CD4-positive, alpha-beta T cell treated with Interleukin-2 at 100 ng/mL for 4 hours (primary cell): Measurements from ENCODE around the gene CCSER2.
A peak's percentile ranks its signal among the peaks of the same experiment; 100 is the strongest.
"Not testable (repeated sequence)": the region's sequence is repeated elsewhere in the genome, so short reads cannot be mapped to it uniquely, and the experiment has no call there.

Source experiments
- DNase-seq: peaks from one replicate; pipeline ENCODE4 v3.0.0-alpha.2; 2020; ENCODE audit warnings: low spot score

Gene CCSER2

DNA sequence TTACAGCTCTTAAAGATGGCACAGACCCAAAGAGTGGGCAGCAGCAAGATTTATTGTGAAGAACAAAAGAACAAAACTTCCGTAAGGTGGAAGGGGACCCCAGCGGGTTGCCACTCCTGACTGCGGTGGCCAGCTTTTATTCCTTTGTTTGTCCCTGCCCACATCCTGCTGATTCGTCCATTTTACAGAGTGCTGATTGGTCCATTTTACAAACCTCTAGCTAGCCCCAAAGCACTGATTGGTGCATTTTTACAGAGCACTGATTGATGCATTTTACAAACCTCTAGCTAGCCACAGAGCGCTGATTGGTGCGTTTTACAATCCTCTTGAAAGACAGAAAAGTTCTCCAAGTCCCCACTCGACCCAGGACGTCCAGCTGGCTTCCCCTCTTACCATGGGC, 16.8 kb upstream of the CCSER2 start:
- no peak for DNase-seq

DNA sequence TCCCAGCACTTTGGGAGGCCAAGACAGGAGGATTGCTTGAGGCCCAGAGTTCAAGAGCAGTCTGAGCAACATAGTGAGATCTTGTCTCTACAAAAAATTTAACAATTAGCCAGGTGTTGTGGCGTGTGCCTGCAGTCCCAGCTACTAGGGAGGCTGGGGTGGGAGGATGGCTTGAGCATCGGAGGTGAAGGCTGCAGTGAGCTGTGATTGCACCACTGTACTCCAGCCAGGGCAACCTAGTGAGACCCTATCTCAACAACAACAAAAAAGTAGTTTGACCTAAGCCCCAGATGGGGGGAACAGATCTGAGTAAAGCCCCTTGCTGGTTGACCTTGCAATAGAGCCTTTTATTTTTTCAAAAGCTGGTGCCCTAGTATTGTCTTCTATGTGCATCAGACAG, 15.6 kb upstream of the CCSER2 start:
- DNase-seq, result no peak

DNA sequence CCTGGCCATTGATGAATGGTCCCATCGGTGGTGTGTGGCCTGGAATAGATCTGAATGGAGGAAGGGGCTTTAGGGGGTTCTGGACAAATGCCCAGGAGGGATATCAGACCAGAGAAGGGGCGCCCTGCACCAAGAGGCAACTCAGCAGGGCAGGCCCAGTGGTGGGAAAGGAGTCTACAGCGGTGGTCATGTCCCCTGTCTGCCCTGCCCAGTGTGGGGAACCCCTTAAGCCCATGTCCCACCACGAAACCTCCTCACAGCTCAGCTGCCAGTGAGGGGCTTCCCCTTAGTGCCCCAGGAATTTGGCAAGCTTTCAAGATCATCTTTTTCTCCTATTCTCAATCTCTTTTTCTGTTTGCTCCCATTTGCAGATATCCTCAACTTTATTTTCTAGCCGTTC, 14.1 kb upstream of the CCSER2 start:
- no peak for DNase-seq

DNA sequence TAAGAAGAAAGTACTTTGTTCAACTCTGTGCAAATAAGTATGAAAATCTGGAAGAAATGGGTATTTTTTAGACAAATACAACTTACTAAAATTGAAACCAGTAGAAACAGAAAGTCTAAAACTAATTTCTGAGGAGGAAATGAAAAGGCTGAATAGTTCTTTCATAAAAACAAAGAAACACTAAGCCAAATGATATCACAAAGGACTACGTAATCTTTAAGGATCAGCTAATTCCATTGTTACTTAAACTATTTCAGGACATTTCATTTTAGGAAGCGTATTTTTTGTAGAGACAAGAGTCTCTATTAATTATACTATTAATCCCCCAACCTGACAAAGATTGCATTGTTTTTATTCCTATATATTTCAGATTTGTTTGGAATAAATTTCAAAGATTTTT, 11.2 kb upstream of the CCSER2 start:
- DNase-seq, result no peak

DNA sequence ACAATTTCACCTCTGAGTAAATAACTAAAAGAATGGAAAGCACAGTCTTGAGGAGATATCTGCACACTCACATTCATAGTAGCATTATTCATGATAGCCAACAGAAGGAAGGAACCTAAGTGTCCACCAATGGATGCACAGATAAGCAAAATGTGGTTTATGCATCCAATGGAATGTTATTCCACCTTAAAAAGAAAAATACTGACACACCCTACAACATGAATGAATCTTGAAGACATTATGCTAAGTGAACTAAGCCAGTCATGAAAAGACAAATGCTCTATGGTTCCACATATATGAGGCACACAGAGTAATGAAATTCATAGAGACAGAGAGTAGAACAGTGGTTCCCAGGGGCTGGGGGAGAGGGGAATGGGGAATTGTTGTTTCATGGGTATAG, 6.5 kb upstream of the CCSER2 start:
- no peak for DNase-seq

DNA sequence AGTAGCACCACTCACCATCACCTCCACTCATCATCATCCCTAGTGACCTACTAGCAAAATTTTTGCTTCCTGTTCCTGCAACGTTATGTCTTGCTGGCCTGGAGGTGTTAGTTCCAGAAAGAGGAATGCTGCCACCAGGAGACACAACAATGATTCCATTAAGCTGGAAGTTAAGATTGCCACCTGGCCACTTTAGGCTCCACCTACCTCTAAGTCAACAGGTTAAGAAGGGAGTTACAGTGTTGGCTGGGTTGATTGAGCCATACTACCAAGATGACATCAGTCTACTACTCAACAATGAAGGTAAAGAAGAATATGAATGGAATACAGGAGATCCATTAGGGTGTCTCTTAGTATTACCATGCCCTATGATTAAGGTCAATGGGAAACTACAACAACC, 4.8 kb upstream of the CCSER2 start:
- not testable (repeated sequence) for DNase-seq

DNA sequence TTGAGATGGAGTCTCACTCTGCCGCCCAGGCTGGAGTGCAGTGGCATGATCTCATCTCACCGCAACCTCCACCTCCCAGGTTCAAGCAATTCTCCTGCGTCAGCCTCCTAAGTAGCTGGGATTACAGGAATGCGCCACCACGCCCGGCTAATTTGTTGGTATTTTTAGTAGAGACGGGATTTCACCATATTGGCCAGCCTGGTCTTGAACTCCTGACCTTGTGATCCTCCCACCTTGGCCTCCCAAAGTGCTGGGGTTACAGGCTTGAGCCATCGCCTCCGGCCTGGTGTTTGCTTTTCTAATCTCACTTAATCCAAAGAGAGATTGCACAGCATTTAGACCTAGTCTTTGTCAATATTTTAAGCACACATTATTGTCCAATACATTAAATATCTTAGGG, 1.4 kb upstream of the CCSER2 start:
- not testable (repeated sequence) for DNase-seq

DNA sequence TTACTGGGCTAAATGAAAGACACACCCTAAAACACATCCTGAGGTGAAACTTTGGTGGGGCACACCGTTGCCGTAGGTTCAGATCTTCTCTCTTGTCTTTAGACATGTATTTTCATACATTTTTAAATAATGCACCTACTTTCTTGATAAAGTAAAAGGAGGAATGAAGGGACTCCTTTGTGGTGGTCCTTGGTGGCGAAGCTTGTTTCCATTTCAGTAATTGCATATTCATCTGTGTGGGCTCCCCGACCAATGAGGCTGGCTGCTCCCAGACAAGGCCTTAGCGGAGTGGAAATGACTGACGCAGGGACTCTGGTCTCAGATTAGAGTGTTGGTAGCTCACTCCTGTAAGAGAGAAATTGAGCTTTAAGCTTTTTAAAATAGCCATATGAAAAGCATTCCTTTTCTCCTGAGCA, 815 bp downstream of the CCSER2 start:
- DNase-seq, result no peak

DNA sequence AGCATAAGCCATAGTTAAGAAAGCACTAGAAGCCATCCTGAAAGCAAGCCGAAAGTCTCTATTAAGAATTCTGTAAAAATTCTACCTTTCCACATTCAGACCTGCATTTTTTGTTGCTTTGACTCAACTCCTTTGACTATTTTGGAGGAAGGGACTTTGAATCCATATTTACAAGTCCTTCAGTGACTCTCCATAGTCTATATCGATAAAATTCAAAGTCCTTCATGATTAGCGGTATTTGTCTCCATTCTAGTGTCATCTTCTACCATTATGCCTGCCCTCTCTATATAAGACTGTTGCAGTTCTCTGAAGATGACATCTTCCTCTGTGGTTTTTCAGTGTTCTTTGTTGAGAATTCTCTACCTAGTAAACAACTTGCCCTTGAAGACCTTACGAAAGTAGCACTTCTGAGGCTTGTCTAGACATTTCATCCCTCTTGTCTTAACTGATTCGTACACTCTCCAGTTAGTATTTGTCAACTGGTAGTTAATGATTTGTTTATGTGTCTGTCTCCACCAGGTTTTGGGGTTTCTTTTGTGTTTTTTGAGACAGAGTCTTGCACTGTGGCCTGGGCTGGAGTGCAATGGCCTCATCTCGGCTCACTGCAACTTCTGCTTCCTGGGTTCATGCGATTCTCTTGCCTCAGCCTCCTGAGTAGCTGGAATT, 1.7 kb downstream of the CCSER2 start:
- DNase-seq, result peak; percentile 76

DNA sequence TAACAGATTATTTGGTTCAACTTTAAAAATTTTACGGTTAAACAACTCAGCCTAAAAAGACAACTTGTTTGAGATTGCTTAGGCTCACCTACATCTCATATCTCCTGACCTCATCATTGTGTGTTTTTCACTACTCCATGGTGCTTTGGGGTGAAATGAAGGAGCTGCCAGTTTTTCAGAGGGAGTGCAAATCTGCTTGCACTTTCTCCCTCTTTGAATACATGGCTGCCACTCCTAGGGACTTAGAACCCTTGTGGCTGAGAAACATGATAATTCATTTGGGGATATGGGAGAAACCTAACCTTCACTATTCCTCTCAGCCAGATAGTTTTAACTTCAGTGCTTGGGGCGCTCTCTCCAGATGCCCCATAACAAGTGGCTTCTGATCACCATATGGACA, 2.7 kb downstream of the CCSER2 start:
- DNase-seq, result no peak

DNA sequence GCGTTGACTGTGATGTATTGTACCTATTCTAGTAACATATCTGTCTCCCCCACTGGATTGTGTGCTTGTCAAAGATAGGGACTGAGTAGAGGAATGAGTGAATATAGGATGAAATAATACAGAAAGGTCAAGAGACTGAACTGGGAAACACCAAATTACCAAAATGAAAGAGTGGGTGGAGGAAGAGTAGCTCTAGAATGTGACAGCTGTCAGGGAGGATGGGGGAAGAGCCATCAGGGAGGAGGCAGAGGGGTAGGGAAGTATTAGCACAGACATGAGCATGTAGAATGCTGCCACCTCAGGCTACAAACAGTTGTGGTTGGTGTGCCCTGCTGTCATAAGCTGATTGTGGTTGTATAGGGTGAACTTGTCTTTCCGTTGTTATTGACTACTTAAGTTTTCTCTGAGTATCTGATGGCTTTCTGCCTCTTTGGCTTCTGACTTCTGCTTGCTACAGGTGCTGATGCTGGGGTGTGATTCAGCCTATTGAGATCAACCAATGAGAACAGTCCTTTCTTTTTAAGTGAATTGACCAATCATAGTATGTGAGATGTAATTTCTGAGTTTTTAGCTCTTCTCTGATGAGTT, 5.6 kb downstream of the CCSER2 start:
- peak; percentile 90 for DNase-seq

DNA sequence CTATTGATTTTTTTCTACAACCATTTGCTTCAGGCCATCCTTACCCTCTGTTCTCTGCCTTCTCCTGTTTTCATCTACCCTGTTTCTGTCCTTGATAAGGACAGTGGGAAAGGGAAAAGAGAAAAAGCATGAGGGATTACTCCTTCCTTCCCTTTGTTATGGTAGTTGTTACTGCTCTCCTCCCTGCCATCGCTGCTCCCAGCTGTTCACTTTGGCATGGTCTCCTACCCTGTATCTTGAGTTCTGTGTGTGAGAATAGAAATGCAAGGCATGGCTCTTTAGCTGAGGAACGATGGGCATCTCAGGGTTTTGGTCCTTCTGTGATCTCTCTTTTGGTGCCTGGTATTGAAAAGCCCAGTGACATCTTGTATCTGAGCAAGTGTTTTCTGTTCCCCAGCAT, 6.4 kb downstream of the CCSER2 start:
- DNase-seq, result no peak

DNA sequence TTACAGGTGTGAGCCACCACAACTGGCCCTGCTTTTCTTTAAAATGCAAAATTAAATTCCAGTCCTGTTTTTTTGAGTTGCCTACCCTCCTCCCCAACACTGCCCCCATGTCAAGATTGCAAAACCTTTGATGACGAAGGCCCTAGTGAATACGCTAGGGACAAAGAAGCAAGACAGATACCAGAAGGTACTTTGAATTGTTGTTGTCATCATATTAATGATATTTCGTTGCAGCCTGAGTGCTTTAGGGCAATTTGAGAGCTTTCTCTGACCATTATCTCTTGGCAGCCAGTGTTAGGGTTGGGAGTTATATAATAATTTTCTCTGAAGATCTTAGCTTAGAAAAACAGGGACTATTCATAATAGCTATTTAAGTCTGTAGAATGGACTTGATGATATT, 7.1 kb downstream of the CCSER2 start:
- no peak for DNase-seq

DNA sequence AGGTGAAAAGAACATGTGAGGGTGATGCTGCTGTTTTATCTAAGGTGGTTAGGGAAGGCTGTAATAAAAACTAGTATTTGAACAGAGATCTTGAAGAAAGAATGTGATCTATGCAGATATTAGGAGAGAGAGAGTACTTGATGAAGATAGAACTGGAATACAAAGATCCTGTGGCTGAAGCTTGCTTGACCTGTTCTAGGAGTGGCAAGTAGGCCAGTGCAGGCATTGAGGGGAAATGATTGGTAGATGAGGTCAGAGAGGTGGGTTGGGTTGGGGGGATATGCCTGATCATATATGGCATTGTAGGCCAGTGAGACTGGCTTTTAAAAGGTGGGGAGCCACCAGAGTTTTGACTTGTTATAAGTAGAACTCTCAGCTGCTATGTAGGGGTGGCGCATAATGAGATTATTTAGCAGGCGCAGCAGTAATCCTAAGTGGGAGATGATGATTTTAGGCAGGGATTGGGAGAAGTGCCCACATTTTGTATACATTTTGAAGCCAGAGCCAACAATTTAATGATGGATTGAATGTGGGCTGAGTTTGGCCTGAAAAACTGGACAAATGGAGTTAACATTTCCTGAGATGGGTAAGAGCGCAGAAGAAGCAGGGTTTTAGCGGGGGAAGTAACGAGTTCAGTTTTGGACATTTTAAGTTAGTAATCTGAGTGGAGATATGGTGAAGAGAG, 8.2 kb downstream of the CCSER2 start:
- no peak for DNase-seq

DNA sequence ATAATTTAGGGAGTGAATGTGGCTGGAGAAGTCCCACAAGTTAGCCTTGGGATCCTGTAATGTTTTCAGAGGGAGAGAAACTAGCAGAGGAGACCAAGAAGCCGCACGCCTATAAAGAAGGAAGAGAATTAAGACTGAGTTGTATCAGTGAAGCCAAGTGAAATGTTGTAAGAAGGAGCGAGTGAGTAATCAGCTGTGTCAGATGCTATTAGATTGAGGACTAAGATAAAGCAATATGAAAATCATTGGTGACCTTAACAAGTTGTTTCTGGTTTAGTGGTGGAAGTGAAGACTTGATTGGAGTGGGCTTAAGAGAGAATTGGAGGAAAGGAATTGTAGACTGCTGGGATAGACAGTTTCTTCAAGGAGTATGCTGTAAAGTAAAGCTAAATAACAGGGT, 8.8 kb downstream of the CCSER2 start:
- DNase-seq, result no peak

DNA sequence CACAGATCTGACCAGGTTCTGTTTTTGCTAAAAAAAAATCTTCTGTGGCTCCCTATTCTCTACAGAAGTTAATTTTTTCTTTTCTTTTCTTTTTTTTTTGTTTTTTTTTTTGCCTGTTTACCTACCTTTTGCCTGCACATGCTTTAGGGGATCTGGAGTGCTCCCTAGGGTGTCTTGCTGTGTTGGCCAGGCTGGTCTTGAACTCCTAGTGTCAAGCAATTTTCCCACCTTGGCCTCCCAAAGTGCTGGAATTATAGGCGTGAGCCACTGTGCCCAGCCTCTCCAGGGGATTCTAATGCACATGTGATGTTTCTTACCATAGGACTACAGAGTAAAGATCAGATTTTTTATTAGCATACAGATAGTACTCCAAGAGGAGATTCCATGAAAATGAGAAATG, 10.6 kb downstream of the CCSER2 start:
- no peak for DNase-seq

DNA sequence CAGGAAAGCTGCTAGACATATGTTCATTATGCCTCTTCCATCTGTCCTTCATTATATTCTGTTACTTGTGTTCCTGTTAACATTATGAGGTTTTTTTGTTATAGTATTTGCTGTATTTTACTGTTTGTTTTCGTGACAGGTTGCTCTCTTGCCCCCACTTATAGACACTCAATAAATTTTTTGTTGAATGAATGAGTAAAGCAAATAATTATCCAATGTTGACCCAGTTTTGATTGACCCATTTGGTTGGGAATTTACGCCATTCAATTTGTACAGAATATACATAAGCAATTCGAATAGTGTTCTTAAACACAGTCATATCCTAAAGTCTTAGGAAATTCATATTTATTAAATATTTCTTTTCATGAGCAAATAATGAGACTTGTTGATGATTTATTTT, 11.8 kb downstream of the CCSER2 start:
- DNase-seq, result no peak

DNA sequence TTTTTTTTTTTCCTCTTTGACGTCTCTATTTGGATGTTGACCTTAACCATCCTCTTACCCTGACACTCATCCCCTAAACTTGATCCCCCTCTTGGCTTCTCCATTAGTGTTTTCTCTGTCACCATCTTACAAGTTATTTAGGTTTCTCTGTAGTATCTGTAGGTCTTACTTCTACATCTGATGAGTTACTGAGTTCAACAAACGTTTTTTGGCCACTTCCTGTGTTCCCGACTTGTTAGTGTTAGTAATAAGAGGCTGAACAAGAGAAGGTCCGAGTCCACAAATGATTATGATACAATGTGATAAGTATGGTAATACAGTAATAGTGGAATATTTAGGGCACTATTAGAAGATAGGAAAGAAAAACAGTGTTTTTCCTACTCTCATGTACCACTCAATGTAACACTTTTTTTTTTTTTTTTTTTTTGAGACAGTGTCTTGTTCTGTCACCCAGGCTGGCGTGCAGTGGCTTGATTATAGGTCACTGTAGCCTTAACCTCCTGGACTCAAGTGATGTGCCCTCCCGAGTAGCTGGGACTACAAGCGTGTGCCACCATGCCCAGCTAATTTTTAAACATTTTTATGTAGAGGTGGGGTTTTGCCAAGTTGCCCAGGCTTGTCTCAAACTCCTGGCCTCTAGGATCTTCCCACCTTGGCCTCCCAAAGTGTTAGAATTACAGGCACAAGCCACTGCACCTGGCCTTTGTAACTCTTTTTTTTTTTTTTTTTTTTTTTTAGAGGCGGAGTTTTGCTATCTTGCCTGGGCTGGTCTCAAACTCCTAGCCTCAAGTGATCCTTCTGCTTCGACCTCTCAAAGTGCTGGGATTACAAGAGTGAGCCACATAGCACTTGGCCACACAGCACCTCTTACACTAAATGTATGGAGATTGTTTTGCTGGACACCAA, 12.5 kb downstream of the CCSER2 start:
- no peak for DNase-seq

DNA sequence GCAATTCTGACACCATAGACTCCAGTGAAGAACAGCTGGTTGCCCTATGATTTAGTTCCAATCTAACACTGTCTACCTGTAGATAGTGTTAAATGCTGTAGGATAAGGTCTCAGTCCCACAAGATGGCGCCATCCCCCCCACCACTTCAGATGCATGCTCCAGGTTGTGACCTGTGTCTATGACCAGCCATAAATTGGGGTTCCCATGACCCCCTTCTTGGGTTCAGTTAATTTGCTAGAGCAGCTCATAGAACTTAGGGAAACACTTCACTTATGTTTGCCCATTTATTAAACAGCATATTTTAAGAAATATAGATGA, 13.1 kb downstream of the CCSER2 start:
- DNase-seq, result no peak

DNA sequence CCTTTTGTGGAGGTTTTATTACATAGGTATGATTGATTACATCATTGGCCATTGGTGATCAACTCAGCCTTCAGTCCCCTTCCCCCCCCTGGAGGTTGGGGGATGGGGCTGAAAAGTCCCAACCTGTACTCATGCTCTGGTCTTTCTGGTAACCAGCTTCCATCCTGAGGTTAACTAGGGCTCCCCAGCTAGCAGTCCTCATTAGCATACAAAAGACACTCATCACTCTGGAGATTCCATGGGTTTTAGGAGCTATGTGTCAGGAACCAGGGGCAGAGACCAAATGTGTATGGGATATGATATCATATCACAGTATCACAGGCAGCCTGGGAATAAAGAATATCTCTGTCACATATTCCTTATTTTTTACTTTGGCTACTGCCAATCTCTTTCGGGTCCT, 13.6 kb downstream of the CCSER2 start:
- no peak for DNase-seq

DNA sequence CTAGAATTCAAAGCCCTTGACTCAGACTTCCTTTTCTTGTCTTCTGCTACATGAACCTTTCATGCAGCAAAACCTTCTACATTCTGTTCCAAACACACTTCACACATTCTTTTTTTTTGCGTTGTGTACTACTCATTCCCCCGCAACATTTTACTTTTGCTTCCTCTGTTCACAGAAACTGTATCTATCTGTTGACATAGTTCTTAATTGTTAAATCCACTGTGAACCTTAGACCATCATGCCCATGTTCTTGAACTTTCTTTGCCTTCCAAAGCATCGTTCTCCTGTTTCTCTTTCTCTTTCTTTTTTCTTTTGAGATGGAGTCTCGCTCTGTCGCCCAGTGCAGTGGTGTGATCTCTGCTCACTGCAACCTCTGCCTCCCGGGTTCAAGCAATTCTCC, 14.2 kb downstream of the CCSER2 start:
- no peak for DNase-seq

DNA sequence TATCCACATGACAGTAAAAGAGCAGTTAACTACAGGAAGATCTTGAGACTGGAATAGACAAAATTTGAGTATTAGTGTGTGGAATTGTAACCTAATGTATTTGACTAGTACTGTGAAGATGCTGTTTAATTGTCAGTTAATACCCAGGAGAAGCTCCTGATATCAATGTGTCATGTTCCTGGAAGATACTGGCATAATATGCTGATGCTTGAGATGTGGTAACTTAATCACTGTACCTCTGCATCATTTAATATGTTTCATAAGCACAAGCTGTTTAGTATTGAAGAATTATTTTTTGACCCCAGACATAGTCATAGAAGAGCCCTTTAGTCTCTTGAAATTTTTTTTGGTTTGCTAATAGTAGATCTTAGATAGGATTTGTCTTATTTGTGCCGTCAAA, 15.4 kb downstream of the CCSER2 start:
- no peak for DNase-seq

DNA sequence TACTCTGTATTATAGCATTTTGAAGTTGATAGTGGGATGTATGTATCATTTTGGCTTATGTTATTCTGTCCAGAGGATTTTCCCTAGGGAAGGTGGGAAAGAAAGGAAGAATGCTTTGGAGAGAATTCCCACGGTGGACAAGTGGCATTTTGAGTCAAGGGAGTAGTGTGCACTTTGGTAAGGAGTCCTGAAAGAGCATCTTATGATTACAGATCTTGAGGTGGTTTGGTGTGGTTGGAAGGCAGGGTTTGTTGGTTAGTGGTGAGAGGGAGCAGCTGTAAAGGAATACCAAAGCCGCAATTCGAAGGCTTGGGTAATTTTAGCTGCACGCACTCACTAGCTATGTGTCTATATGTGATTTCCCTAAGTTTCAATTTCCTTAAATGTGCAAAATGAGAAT, 16.1 kb downstream of the CCSER2 start:
- DNase-seq, result no peak
